Caco-2 (cell line): Measurements from ENCODE around the gene SH3GL2. TPM values are rescaled to one million over a fixed set of nuclear protein-coding genes. Genes with fewer than 3 reads are reported as not detected.

ENCODE experiments used
- BruUV-seq: library from RNA; stranded (reverse); fragments of 400-500 nt; replicated peaks from 2 replicates; lab custom pipeline; 2021; lab: Mats Ljungman, UMichigan
- CTCF ChIA-PET: fragments of 300-600 bp; sonication (Branson Sonifier 250); formaldehyde crosslinking; loops from one replicate; lab custom pipeline; 2022; ENCODE audit warnings: antibody characterized with exemption; lab: Charles Lee
- POLR2A ChIA-PET: fragments of 300-600 bp; sonication (Branson Sonifier 250); formaldehyde crosslinking; loops from one replicate; lab custom pipeline; 2022; ENCODE audit warnings: antibody characterized with exemption; lab: Charles Lee
- DNase-seq, 2 experiments: peaks; one replicate each; pipeline versions ENCODE4 v3.0.0 to v3.0.0-alpha.2; 2020 to 2022
- H3K27me3 ChIP-seq: replicated peaks from 2 replicates; pipeline ENCODE4 v1.6.0; 2011; ENCODE audit warnings: low read length; ENCODE audit not compliant: control insufficient read depth, insufficient read depth
- H3K36me3 ChIP-seq: 2 replicates; pipeline ENCODE4 v1.5.1; 2011; ENCODE audit warnings: low read length; ENCODE audit not compliant: control insufficient read depth, insufficient read depth
- H3K4me1 ChIP-seq: fragments of 250-450 bp; sonication (Bioruptor Pico); 2 replicates; pipeline ENCODE4 v1.5.1; 2020; ENCODE audit warnings: mild to moderate bottlenecking
- H3K4me3 ChIP-seq: 2 replicates; pipeline ENCODE4 v1.5.1; 2011; ENCODE audit warnings: low read depth, mild to moderate bottlenecking, control low read depth, low read length
- H3K9me3 ChIP-seq: fragments of 250-450 bp; sonication (Bioruptor Pico); 2 replicates; pipeline ENCODE4 v1.5.1; 2020; ENCODE audit warnings: mild to moderate bottlenecking, moderate library complexity
- H3K27ac Mint-ChIP-seq: one replicate; pipeline ENCODE4 v1.8.0; 2022; ENCODE audit warnings: mixed read lengths; ENCODE audit not compliant: unreplicated experiment
- H3K27me3 Mint-ChIP-seq: one replicate; pipeline ENCODE4 v1.8.0; 2022; ENCODE audit warnings: mixed read lengths; ENCODE audit not compliant: insufficient read depth, unreplicated experiment
- H3K36me3 Mint-ChIP-seq: one replicate; pipeline ENCODE4 v1.8.0; 2022; ENCODE audit warnings: mild to moderate bottlenecking, mixed read lengths; ENCODE audit not compliant: insufficient read depth, unreplicated experiment
- H3K4me1 Mint-ChIP-seq: one replicate; pipeline ENCODE4 v1.8.0; 2022; ENCODE audit warnings: low read depth, mixed read lengths; ENCODE audit not compliant: unreplicated experiment
- H3K4me3 Mint-ChIP-seq: one replicate; pipeline ENCODE4 v1.8.0; 2022; ENCODE audit warnings: mild to moderate bottlenecking, moderate library complexity, mixed read lengths; ENCODE audit not compliant: unreplicated experiment
- H3K9me3 Mint-ChIP-seq: one replicate; pipeline ENCODE4 v1.8.0; 2022; ENCODE audit warnings: mixed read lengths; ENCODE audit not compliant: unreplicated experiment
- intact Hi-C: fragments of 100-400 bp; cut with micrococcal nuclease; formaldehyde crosslinking; loops from one replicate; pipeline ENCODE4 v1.10.0; 2022; ENCODE audit not compliant: unreplicated experiment
- total RNA-seq: library from RNA; stranded (reverse); gene quantifications from 2 replicates; pipeline ENCODE4 v1.2.3, GENCODE V29; 2022
- TF ChIP-seq, protein P1 (sequence below), 2 experiments: fragments of 200-600 bp in 1 of 2; IDR thresholded peaks; 1 replicate in 1 of 2; 2 replicates in 1 of 2; pipeline versions ENCODE4 v1.5.1 to v1.8.0; 2011 to 2022; ENCODE audit warnings: antibody characterized with exemption in 1 of 2, control low read depth in 1 of 2, inconsistent platforms in 1 of 2, low read depth in 1 of 2, low read length in 1 of 2, mild to moderate bottlenecking in 1 of 2, moderate library complexity in 1 of 2; ENCODE audit not compliant: insufficient read depth in 1 of 2, severe bottlenecking in 1 of 2, unreplicated experiment in 1 of 2

The SH3GL2 gene
- total RNA-seq, 1 experiment from 2014 or later, result not detected

DNA sequence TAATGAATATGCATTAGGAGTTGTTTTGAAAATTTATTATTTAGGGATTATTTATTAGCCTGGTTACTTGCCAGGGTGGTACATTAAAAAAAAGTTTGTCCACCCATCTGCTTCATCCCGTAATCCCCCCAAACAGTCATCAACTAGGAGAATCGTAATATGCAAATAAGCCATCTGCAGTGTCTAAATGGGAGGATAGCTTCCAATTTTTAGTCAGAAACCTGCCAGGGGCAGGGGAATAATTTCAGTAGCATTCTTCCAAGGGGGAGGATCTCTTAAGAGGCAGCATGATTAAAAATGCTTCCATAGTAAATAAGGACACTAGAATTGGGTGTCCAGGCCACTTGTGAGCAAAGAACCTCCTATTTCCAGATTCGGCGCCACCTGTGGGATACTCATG is 43.3 kb downstream of the SH3GL2 start:
- CTCF ChIA-PET, result no interaction called here
- H3K9me3 Mint-ChIP-seq, result no peaks in the 10 kb centered on the region
- POLR2A ChIA-PET, result no interaction called here
- TF ChIP-seq, protein P1, sequence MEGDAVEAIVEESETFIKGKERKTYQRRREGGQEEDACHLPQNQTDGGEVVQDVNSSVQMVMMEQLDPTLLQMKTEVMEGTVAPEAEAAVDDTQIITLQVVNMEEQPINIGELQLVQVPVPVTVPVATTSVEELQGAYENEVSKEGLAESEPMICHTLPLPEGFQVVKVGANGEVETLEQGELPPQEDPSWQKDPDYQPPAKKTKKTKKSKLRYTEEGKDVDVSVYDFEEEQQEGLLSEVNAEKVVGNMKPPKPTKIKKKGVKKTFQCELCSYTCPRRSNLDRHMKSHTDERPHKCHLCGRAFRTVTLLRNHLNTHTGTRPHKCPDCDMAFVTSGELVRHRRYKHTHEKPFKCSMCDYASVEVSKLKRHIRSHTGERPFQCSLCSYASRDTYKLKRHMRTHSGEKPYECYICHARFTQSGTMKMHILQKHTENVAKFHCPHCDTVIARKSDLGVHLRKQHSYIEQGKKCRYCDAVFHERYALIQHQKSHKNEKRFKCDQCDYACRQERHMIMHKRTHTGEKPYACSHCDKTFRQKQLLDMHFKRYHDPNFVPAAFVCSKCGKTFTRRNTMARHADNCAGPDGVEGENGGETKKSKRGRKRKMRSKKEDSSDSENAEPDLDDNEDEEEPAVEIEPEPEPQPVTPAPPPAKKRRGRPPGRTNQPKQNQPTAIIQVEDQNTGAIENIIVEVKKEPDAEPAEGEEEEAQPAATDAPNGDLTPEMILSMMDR (IDR thresholded peaks at IDR 0.05; ENCODE audit: insufficient read depth in 1 of 2, low read depth in 1 of 2, low read length in 1 of 2, severe bottlenecking in 1 of 2, unreplicated experiment in 1 of 2), result no peak
- intact Hi-C loops, result no loop called here
- H3K36me3 ChIP-seq, result no peaks in the 10 kb centered on the region
- H3K27me3 ChIP-seq, result no peaks in the 10 kb centered on the region
- H3K27ac Mint-ChIP-seq, result no peak overlapping the region
- no peak for DNase-seq
- H3K4me3 Mint-ChIP-seq, result no peak overlapping the region
- BruUV-seq, result no TSS peak
- H3K4me3 ChIP-seq, result no peak overlapping the region
- no peaks in the 10 kb centered on the region for H3K4me1 Mint-ChIP-seq
- H3K27me3 Mint-ChIP-seq, result no peaks in the 10 kb centered on the region
- no peaks in the 10 kb centered on the region for H3K36me3 Mint-ChIP-seq
- H3K9me3 ChIP-seq, result no peaks in the 10 kb centered on the region
- H3K4me1 ChIP-seq, result no peaks in the 10 kb centered on the region

DNA sequence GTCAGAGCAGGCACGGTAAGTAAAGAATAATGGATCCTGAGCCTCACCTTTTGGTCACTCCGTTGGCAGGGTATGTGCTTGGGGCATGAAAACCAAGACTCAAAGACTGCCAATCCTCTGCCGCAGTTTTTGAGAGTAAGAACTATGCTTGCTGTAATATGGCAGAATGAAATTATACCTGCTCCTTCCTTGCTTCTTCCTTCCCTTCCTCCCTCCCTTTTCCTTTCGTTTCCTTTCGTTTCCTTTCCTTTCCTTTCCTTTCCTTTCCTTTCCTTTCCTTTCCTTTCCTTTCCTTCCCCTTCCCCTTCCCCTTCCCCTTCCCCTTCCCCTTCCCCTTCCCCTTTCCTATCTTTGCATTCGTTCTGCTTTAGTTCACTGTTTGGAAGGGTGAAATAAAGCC is 43.9 kb downstream of the SH3GL2 start:
- no TSS peak for BruUV-seq
- no peaks in the 10 kb centered on the region for H3K36me3 Mint-ChIP-seq
- Histone ChIP-seq H3K4me1 (no peaks in the 10 kb centered on the region), H3K36me3 (no peaks in the 10 kb centered on the region), H3K4me3 (no peak overlapping the region), H3K9me3 (no peaks in the 10 kb centered on the region), H3K27me3 (no peaks in the 10 kb centered on the region)
- DNase-seq, result no peak
- TF ChIP-seq, protein P1 (IDR thresholded peaks at IDR 0.05; ENCODE audit: insufficient read depth in 1 of 2, low read depth in 1 of 2, low read length in 1 of 2, severe bottlenecking in 1 of 2, unreplicated experiment in 1 of 2), result no peak
- no peaks in the 10 kb centered on the region for H3K9me3 Mint-ChIP-seq
- no peaks in the 10 kb centered on the region for H3K27me3 Mint-ChIP-seq
- intact Hi-C loops, result no loop called here
- ChIA-PET CTCF (no interaction called here), POLR2A (no interaction called here)
- H3K4me3 Mint-ChIP-seq, result no peak overlapping the region
- no peaks in the 10 kb centered on the region for H3K4me1 Mint-ChIP-seq
- no peak overlapping the region for H3K27ac Mint-ChIP-seq

DNA sequence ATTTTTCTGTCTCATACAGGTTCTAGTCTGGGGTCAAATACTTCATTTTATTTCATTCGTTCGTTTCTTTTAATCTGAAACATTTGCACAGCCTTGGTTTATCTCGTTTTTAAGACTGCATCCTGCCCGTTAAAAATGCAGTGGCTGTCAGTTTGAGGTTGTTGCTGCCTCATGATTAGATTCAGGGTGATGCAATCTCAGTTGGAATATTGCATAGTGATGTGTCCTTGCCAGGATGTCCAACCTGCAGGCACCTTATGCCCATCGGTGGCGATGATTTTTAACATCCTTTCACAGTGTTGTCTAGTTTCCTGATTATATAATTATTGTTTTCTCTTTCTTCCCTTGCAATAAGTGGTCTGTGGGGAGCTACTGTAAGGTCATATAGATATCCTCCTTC is 45.1 kb downstream of the SH3GL2 start:
- Mint-ChIP-seq H3K4me3 (no peak overlapping the region), H3K4me1 (no peaks in the 10 kb centered on the region), H3K36me3 (no peaks in the 10 kb centered on the region), H3K27ac (no peak overlapping the region), H3K9me3 (no peaks in the 10 kb centered on the region), H3K27me3 (no peaks in the 10 kb centered on the region)
- no peak for DNase-seq
- Histone ChIP-seq H3K4me1 (no peaks in the 10 kb centered on the region), H3K9me3 (no peaks in the 10 kb centered on the region), H3K4me3 (no peak overlapping the region), H3K36me3 (no peaks in the 10 kb centered on the region), H3K27me3 (no peaks in the 10 kb centered on the region)
- no TSS peak for BruUV-seq
- intact Hi-C loops, result no loop called here
- ChIA-PET POLR2A (no interaction called here), CTCF (no interaction called here)
- TF ChIP-seq, protein P1 (IDR thresholded peaks at IDR 0.05; ENCODE audit: insufficient read depth in 1 of 2, low read depth in 1 of 2, low read length in 1 of 2, severe bottlenecking in 1 of 2, unreplicated experiment in 1 of 2), result no peak
